HepG2 (cell line): ENCODE measurements around the gene CFAP300. TPM values are rescaled to one million over a fixed set of nuclear protein-coding genes. Genes with fewer than 3 reads are reported as not detected.

Experiments used
- FOXC1 ChIP-seq: sonication (generic); formaldehyde crosslinking; IDR thresholded peaks from 2 replicates; pipeline ENCODE4 v1.8.0; 2022; ENCODE audit warnings: mild to moderate bottlenecking, missing genetic modification reagents, borderline replicate concordance
- GRHL1 ChIP-seq: sonication (generic); formaldehyde crosslinking; conservative IDR thresholded peaks from 2 replicates; pipeline ENCODE4 v1.8.0; 2022; ENCODE audit warnings: missing genetic modification reagents
- HOMEZ ChIP-seq: IDR thresholded peaks from 2 replicates; pipeline ENCODE4 v1.6.1; 2016; ENCODE audit warnings: low read depth
- MYC ChIP-seq: sonication (generic); formaldehyde crosslinking; IDR thresholded peaks from 2 replicates; pipeline ENCODE4 v1.9.0; 2021; ENCODE audit warnings: missing genetic modification reagents, borderline replicate concordance
- NCOR1 ChIP-seq: fragments of 200-600 bp; sonication (generic); IDR thresholded peaks from 2 replicates; pipeline ENCODE4 v1.7.0; 2017; ENCODE audit warnings: antibody characterized with exemption, low read length, borderline replicate concordance
- NFAT5 ChIP-seq: sonication (generic); formaldehyde crosslinking; IDR thresholded peaks from 2 replicates; pipeline ENCODE4 v1.4.0; 2020; ENCODE audit warnings: missing genetic modification reagents
- ONECUT2 ChIP-seq: sonication (generic); formaldehyde crosslinking; IDR thresholded peaks from 2 replicates; pipeline ENCODE4 v1.4.0; 2020; ENCODE audit warnings: missing genetic modification reagents
- RELA ChIP-seq: sonication (generic); formaldehyde crosslinking; IDR thresholded peaks from 2 replicates; pipeline ENCODE4 v1.4.0; 2020; ENCODE audit warnings: missing genetic modification reagents
- ZNF282 ChIP-seq: fragments of 450-650 bp; IDR thresholded peaks from 2 replicates; pipeline ENCODE4 v1.6.1; 2018; ENCODE audit not compliant: partially characterized antibody
- ZNF383 ChIP-seq: sonication (generic); formaldehyde crosslinking; IDR thresholded peaks from 2 replicates; pipeline ENCODE4 v1.4.0; 2020; ENCODE audit warnings: missing genetic modification reagents, mild to moderate bottlenecking, borderline replicate concordance
- ZNF460 ChIP-seq: sonication (generic); formaldehyde crosslinking; IDR thresholded peaks from 2 replicates; pipeline ENCODE4 v1.5.1; 2020; ENCODE audit warnings: missing genetic modification reagents, mild to moderate bottlenecking, borderline replicate concordance
- ZNF510 ChIP-seq: sonication (generic); formaldehyde crosslinking; IDR thresholded peaks from 2 replicates; pipeline ENCODE4 v1.4.0; 2020; ENCODE audit warnings: low read depth, mild to moderate bottlenecking, missing genetic modification reagents
- ZNF639 ChIP-seq: conservative IDR thresholded peaks from 2 replicates; pipeline ENCODE4 v1.6.1; 2018; ENCODE audit warnings: missing genetic modification reagents
- ZNF749 ChIP-seq: sonication (generic); formaldehyde crosslinking; IDR thresholded peaks from 2 replicates; pipeline ENCODE4 v1.8.0; 2022; ENCODE audit warnings: mild to moderate bottlenecking, missing genetic modification reagents, moderate library complexity, borderline replicate concordance
- ZNF782 ChIP-seq: sonication (generic); formaldehyde crosslinking; IDR thresholded peaks from 2 replicates; pipeline ENCODE4 v1.4.0; 2020; ENCODE audit warnings: missing genetic modification reagents, mild to moderate bottlenecking, borderline replicate concordance
- ZZZ3 ChIP-seq: sonication (generic); formaldehyde crosslinking; IDR thresholded peaks from 2 replicates; pipeline ENCODE4 v1.4.0; 2020; ENCODE audit warnings: missing genetic modification reagents, mild to moderate bottlenecking, borderline replicate concordance
- polyA plus RNA-seq, 8 experiments: library from polyadenylated mRNA; depleted of rRNA in 3 of 8; stranded (reverse) in 7 of 8; unstranded in 1 of 8; fragments of >200 nt; fragmentation: Illumina TruSeq in 4 of 8; extraction: Trizol in 4 of 8; gene quantifications; 2 replicates each; pipeline versions ENCODE4 v1.2.1 to v1.2.3, GENCODE V29; 2011 to 2016; ENCODE audit warnings: low read depth in 4 of 8, missing spikeins in 1 of 8, mixed read lengths in 1 of 8; ENCODE audit not compliant: insufficient read depth in 1 of 8
- total RNA-seq, 5 experiments: library from RNA; depleted of rRNA; stranded (reverse); fragments of >200 nt; fragmentation: Illumina TruSeq; extraction: Trizol; gene quantifications; 2 replicates each; pipeline ENCODE4 v1.2.3, GENCODE V29; 2016; ENCODE audit warnings: low read depth in 1 of 5

Gene CFAP300
- total and polyA plus RNA-seq, 2 of the 13 experiments (the other 11 are each of a cell fraction or from before 2014, with no cell fraction given): not detected

- TF ChIP-seq HOMEZ (no peak), ONECUT2 (no peak), ZNF749 (CRISPR knock-in tag) (no peak), ZNF460 (CRISPR knock-in tag) (no peak), ZNF639 (CRISPR knock-in tag) (no peak), ZNF510 (CRISPR knock-in tag) (no peak), GRHL1 (CRISPR knock-in tag) (no peak), ZNF782 (CRISPR knock-in tag) (no peak), NFAT5 (CRISPR knock-in tag) (no peak), MYC (CRISPR knock-in tag) (no peak; the same call in 1 of the 2 replicates), FOXC1 (CRISPR knock-in tag) (no peak), RELA (CRISPR knock-in tag) (no peak), NCOR1 (peak; percentile 48; the same call in 1 of the 2 replicates), ZNF282 (no peak), ZZZ3 (CRISPR knock-in tag) (no peak), ZNF383 (CRISPR knock-in tag) (no peak)
Measured at GRCh38 chr11:102111787-102112508, 64.7 kb downstream of the CFAP300 start (continued).
